GM23338 (cell line): ENCODE measurements around the gene ELFN2. TPM values are rescaled to one million over a fixed set of nuclear protein-coding genes. Genes with fewer than 3 reads are reported as not detected.

Source experiments
- CREB1 ChIP-seq: fragments of 250-450 bp; sonication (Bioruptor Pico); IDR thresholded peaks from 2 replicates; pipeline ENCODE4 v1.5.0; 2020; ENCODE audit warnings: low read depth, mild to moderate bottlenecking, moderate library complexity
- CTCF ChIP-seq, 2 experiments: fragments of 200-600 bp in 1 of 2; sonication (generic) in 1 of 2; conservative IDR thresholded peaks; 2 replicates each; pipeline versions ENCODE4 v1.5.1 to v1.6.1; 2016 to 2017; ENCODE audit warnings: antibody characterized with exemption in 2 of 2, low read depth in 2 of 2, mild to moderate bottlenecking in 2 of 2, moderate library complexity in 1 of 2
- EZH2 ChIP-seq: fragments of 200-600 bp; sonication (generic); IDR thresholded peaks from one replicate; pipeline ENCODE4 v1.8.0; 2017; ENCODE audit warnings: antibody characterized with exemption, mild to moderate bottlenecking, low read depth; ENCODE audit not compliant: unreplicated experiment
- NANOG ChIP-seq: IDR thresholded peaks from 2 replicates; pipeline ENCODE4 v1.6.1; 2016; ENCODE audit warnings: antibody characterized with exemption, borderline replicate concordance
- POLR2AphosphoS5 ChIP-seq: IDR thresholded peaks from 2 replicates; pipeline ENCODE4 v1.6.1; 2016; ENCODE audit warnings: antibody characterized with exemption, low read depth
- ZNF331 ChIP-seq: fragments of 250-450 bp; sonication (Bioruptor Pico); IDR thresholded peaks from 2 replicates; pipeline ENCODE4 v1.5.0; 2020; ENCODE audit warnings: low read depth, mild to moderate bottlenecking, moderate library complexity
- ZNF462 ChIP-seq: fragments of 250-450 bp; sonication (Bioruptor Pico); IDR thresholded peaks from 2 replicates; pipeline ENCODE4 v1.5.0; 2020; ENCODE audit warnings: mild to moderate bottlenecking, moderate library complexity
- polyA plus RNA-seq: library from polyadenylated mRNA; unstranded; fragments of >200 nt; fragmentation: Nextera tagmentation; extraction: Ambion mirVana; gene quantifications from 2 replicates; pipeline ENCODE4 v1.2.1, GENCODE V29; 2016
- total RNA-seq: library from RNA; depleted of rRNA; stranded (reverse); fragments of >200 nt; shearing (Covaris generic); gene quantifications from 2 replicates; pipeline ENCODE4 v1.2.3, GENCODE V29; 2014
- TF ChIP-seq, protein P1 (sequence below): IDR thresholded peaks from 2 replicates; pipeline ENCODE4 v1.6.1; 2016; ENCODE audit warnings: antibody characterized with exemption

The ELFN2 gene
- total and polyA plus RNA-seq, 2 experiments from 2014 or later: 0.18 to 0.35 TPM

- no peak for TF ChIP-seq ZNF462 (CRISPR knock-in tag)
- no peak for TF ChIP-seq EZH2
- TF ChIP-seq NANOG: no peak
- TF ChIP-seq CREB1 (CRISPR knock-in tag): no peak
- TF ChIP-seq, protein P1, sequence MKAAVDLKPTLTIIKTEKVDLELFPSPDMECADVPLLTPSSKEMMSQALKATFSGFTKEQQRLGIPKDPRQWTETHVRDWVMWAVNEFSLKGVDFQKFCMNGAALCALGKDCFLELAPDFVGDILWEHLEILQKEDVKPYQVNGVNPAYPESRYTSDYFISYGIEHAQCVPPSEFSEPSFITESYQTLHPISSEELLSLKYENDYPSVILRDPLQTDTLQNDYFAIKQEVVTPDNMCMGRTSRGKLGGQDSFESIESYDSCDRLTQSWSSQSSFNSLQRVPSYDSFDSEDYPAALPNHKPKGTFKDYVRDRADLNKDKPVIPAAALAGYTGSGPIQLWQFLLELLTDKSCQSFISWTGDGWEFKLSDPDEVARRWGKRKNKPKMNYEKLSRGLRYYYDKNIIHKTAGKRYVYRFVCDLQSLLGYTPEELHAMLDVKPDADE: no peak
- TF ChIP-seq ZNF331 (CRISPR knock-in tag): no peak
- TF ChIP-seq POLR2AphosphoS5: no peak
- TF ChIP-seq CTCF (conservative IDR thresholded peaks at IDR 0.05; ENCODE audit: low read depth in 2 of 2): no peak
Measured at GRCh38 chr22:37448516-37449127, 21.3 kb upstream of the ELFN2 start (continued).
